ENCODE data around the gene INTS6.

DNA sequence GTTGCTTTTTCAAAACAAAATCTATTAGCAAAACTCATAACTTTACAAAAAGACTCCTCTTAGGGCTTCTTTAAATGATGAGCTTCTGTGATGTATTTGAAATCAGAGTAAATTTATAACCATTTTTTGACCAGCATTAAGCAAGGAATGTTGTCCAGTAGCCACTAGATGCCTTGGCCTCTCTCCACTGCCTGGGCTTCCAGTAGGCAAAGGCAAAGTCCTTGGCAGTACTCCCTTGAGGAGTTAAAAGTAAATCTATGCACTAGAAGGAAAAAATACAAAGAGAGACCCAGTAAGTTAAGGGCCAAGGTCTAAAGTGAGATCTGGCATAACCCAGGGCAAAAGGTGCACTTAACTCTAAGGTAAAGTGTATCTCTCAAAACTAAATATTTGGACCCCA is 103.8 kb downstream of the INTS6 start:
- TF ChIP-seq, protein P1, sequence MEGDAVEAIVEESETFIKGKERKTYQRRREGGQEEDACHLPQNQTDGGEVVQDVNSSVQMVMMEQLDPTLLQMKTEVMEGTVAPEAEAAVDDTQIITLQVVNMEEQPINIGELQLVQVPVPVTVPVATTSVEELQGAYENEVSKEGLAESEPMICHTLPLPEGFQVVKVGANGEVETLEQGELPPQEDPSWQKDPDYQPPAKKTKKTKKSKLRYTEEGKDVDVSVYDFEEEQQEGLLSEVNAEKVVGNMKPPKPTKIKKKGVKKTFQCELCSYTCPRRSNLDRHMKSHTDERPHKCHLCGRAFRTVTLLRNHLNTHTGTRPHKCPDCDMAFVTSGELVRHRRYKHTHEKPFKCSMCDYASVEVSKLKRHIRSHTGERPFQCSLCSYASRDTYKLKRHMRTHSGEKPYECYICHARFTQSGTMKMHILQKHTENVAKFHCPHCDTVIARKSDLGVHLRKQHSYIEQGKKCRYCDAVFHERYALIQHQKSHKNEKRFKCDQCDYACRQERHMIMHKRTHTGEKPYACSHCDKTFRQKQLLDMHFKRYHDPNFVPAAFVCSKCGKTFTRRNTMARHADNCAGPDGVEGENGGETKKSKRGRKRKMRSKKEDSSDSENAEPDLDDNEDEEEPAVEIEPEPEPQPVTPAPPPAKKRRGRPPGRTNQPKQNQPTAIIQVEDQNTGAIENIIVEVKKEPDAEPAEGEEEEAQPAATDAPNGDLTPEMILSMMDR (IDR thresholded peaks at IDR 0.05): no peak
- no peak for TF ChIP-seq POLR2A (IDR thresholded peaks at IDR 0.05)
